HG02943 (cell line): ENCODE measurements around the gene CDYL.
A peak's percentile ranks its signal among the peaks of the same experiment; 100 is the strongest.

ENCODE experiments used
- ATAC-seq: cut with Tn5 transposase; IDR thresholded peaks from one replicate; pipeline ENCODE4 v1.9.1; 2021; ENCODE audit warnings: mild to moderate bottlenecking, low read depth, moderate library complexity; ENCODE audit not compliant: unreplicated experiment

Gene CDYL

GRCh38 chr6:4802312-4802935, 26.2 kb downstream of the CDYL start:
- ATAC-seq, result peak; percentile 69

- no peak for ATAC-seq
These were observed 27.1 kb downstream of the CDYL start for GRCh38 chr6:4803343-4803744.

DNA sequence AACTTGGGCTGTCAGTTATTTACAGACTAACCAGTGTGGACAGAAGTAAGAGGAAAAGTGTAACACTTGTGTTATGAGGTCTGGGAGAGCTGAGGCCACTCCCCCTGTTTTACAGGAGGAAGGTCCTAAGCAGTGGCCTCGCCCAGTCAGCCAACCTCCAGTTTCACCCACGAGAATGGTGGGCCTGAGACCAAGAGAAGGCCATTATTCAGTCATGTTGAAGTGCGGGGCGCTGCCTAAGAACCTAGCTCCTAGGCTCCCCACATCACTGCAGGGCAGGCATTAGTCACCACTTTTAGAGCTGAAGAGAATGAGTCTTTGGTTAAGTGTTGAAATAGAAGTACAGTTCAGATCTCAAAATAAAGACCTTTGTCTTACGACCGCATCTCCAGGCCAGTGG, 27.9 kb downstream of the CDYL start:
- ATAC-seq, result no peak

GRCh38 chr6:4805553-4806336, 29.5 kb downstream of the CDYL start:
- no peak for ATAC-seq

DNA sequence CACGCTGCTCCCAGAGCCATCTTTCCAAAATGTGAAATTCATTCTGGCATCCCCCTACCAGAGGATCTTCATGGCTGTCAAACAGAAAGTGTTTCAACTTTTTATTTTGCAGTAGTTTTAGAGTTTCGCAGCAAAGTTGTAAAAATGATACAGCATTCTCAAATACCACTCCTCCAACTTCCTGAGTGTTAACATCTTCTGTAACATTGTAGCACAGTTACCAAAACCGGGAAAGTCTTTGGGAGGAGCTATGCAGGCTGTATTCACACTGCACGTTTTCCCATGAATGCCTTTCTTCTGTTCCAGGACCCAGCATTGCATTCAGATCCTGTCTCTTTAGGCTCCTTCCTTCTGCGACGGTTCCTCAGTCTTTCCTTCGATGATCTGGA, 30.1 kb downstream of the CDYL start:
- no peak for ATAC-seq

GRCh38 chr6:4806791-4807190, 30.6 kb downstream of the CDYL start:
- no peak for ATAC-seq

GRCh38 chr6:4808396-4808795, 32.2 kb downstream of the CDYL start:
- ATAC-seq, result no peak

DNA sequence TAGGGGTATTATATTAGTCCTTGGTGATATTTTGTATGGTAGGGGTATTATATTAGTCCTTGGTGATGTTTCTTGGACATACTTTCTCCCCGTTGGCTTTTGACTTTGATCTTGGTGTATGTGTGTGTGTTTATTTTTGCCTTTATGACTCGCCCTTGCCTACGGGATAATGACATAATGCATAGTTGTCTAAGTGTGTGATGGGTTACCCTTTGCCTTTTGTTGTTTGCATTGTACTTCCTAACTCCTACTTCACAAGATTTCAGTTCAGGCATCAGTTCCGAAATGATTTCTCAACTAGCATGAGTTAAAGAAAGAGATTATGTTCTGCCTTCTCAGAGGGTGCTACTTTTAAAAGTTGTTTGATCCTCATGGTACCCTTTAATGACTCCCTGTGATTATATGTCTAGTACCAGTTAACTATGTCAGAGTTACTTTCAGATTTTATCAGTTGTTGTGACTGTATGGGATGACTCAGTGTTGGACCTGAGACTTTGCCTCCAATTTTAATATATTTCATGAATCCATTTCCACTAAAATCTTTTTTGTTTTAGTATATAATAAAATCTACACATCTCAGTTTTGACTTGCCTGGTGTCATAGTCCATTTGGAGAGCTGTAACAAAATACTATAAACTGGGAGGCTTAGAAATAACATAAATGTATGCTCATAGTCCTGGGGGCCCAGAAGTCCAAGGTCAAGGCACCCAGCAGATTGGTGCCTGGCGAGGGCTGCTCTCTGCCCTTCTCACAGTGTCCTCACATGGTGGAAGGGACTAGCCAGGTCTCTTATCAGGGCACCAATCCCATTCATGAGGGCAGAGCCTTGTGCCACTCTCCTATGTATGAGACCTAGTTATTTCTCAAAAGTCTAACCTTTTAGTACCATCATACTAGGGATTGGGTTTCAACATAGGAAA, 34.1 kb downstream of the CDYL start:
- ATAC-seq, result no peak

DNA sequence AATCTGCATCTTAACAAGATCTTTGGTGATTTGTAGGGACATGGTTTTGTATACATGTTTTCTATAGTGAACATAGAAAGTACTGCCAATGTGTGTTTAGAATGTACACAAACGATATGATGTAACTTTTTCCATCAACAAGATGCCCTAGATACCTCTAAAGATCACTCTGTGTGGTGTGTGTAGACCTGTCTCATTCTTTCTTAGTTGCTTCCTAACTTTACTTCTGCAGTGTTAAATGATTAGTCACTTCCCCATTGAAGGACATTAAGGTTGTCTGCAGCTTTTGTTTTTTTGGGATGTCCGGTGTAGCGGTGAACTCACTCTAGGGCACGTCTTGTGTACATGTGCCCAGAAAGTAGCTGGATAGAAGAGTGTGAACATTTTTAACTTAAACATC, 35.9 kb downstream of the CDYL start:
- no peak for ATAC-seq

DNA sequence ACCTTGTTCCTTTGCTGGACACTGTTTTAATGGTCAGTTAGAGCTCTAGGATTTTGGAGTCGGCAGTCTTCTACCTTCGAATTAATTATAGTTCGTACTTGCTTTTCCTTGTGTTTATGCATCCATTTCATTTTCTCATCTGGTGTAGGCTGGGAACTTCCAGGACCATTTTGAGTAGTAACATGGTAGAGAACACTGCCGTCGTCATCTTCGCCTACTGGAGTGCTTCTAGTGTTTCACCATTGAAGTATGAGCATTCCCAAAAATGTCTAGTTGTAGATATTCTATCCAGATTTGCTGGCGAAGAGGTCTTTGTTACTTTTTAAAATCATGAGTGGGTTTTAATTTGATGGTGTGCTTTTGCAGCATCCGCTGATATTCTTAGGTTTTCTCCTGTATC, 36.9 kb downstream of the CDYL start:
- ATAC-seq, result no peak

DNA sequence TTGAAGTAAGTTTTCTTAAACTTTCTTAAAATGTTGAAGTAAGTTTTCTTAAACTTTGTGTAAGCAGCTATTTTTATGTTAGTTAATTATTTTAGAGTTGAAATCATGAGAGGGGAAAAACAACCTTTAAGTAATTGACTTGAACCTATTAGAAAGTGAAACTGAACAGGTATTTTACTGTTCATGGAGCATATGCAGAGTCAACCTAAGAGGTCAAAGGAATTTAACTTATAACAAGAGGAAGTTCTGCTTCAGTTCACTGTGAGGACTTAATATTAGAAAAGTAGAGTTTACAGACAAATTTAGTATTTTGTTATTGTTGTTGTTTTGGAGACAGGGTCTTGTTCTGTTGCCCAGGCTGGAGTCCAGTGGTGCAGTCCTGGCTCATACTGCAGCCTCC, 38.0 kb downstream of the CDYL start:
- peak; percentile 66 for ATAC-seq

DNA sequence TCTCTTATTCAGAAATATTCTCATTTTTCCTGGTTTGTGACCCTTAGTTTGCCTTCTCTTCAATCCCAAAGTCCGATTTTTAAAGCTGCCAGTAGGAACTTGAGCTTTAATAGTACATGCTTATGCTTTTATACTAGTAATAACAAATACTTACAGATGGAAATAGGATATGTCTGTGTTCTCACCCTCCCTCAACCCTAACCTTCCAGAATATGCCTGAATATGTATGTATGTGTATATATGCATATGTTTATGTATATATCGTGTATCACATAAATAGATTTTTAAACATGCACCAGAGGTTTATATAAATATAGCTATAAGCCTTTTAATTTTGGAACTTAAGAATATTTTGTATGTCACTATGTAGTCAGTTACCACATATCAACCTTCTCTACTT, 38.8 kb downstream of the CDYL start:
- ATAC-seq, result no peak

GRCh38 chr6:4815584-4815983, 39.4 kb downstream of the CDYL start:
- no peak for ATAC-seq

DNA sequence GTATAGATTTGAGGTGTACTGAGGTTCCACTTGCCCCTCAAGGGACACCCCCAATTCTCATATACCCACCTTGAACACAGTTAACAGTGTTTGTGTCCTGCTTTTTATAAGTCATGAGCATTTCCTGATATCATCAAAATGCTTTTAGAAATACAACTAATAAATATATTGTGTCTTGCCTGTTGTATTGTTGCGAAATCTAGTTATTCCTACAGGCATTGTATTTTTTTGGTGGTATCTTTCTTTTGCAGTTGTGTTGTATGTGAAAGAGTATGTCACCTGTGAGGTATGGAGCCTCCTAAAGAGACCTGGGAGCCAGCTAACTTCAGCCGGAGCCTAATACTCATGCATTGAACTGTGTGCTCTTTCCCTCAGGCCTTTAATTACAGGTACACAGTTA, 40.7 kb downstream of the CDYL start:
- ATAC-seq, result no peak

GRCh38 chr6:4817551-4817950, 41.3 kb downstream of the CDYL start:
- ATAC-seq, result no peak

DNA sequence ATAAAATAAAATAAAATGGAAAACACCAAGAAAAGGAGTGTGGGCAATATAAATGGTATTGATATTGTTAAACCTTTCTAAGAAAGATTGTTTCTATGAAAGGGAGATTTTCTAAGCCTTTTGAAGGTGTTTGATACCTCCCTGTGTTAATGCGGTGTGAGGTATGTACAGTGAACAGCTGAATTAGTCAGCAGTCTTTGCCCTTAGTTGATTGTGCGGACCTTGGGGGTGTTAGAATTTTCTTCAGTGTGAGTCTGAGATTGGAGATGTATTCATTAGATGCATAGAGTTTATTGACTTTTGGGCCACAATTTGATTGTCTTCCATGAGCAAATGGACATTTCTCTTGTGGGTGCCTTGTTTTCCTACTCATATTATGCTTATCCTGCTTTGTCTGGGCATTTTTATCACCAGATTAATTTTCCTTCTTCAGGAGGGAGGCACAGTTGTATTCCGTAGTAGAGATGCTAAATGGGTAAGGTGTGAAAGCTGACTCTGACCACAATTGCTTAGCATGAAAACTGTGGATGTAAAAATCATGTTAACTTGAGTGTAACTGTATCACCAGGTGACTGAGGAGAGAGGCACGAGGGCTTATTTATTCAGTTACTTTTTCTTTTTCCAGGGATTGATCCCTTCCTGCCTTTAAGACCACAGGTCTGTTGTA, 42.2 kb downstream of the CDYL start:
- ATAC-seq, result no peak

DNA sequence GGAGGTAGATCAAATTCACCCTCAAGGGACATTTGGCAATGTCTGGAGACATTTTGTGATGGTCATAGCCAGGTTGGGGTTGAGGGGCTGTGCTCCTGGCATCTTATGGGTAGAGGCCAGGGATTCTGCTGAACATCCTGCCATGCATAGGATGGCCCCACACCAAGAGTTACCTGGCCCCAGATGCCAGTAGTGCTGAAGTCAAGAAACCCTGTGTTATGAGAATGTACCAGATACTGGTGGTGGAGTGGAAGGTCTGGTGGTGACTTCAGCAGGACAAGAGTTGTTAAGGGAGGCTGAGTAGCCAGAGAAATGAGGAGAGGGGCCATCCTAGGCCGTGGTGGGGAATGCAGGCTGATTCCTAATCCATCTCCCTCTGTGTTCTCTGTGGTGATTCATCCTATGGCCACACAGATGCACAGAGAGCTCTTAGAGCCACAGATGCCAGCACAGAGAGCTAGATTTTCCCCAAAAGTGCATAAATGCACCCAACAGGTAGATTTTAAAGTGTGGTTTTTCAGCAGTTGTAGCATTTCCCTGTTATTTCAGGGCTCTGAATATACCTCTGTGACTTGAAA, 43.6 kb downstream of the CDYL start:
- ATAC-seq, result no peak

DNA sequence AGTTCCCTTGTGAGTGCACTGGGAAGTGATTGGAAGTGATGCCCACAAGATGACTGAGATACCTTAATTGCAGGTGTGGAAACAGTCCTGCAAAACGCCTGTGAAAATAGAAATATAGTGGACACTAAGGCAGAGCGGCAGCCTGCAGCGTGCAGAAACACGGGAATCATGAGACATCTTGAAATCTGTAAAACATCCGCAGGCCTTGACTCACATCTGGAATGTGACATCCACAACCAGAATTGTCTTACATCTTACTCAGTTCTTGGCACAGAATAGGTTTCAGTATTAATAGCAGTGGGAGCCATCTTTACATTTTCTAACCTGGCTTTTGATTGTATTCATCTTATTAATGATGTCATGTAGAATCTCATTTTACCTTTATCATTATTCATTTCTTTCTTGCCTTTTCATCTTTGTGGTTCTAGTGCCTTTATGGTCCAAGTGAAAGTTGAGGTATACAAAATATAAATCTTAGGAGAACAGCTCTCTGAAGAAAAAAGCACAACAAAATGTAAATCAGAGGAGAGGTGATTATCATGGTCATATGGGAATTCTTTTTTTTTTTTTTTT, 44.6 kb downstream of the CDYL start:
- no peak for ATAC-seq

- no peak for ATAC-seq
These were observed 46.3 kb downstream of the CDYL start for GRCh38 chr6:4822476-4822875.

GRCh38 chr6:4828187-4828698, 52.0 kb downstream of the CDYL start:
- ATAC-seq, result no peak
